HG03439 (cell line): ENCODE measurements around the gene SELENOF.
A peak's percentile ranks its signal among the peaks of the same experiment; 100 is the strongest.

Experiments
- ATAC-seq: cut with Tn5 transposase; IDR thresholded peaks from one replicate; pipeline ENCODE4 v1.9.1; 2021; ENCODE audit warnings: mild to moderate bottlenecking, moderate library complexity; ENCODE audit not compliant: unreplicated experiment

Gene SELENOF

GRCh38 chr1:86860424-86860823 lies 53.5 kb downstream of the SELENOF start:
- ATAC-seq, result no peak

- ATAC-seq, result no peak
Measured at GRCh38 chr1:86860020-86860419, 53.9 kb downstream of the SELENOF start.

- no peak for ATAC-seq
Measured at GRCh38 chr1:86858524-86859261, 55.2 kb downstream of the SELENOF start.

- ATAC-seq, result no peak
Measured at GRCh38 chr1:86856196-86856595, 57.7 kb downstream of the SELENOF start.

GRCh38 chr1:86854352-86854751 lies 59.6 kb downstream of the SELENOF start:
- no peak for ATAC-seq

- no peak for ATAC-seq
Measured at GRCh38 chr1:86852782-86853408, 61.0 kb downstream of the SELENOF start.

GRCh38 chr1:86852289-86852688 lies 61.6 kb downstream of the SELENOF start:
- no peak for ATAC-seq

- ATAC-seq, result no peak
Measured at GRCh38 chr1:86849756-86850155, 64.2 kb downstream of the SELENOF start.

- no peak for ATAC-seq
Measured at GRCh38 chr1:86848654-86849053, 65.3 kb downstream of the SELENOF start.

- no peak for ATAC-seq
Measured at GRCh38 chr1:86846164-86846647, 67.7 kb downstream of the SELENOF start.

GRCh38 chr1:86845514-86845913 lies 68.4 kb downstream of the SELENOF start:
- ATAC-seq, result no peak

- no peak for ATAC-seq
Measured at GRCh38 chr1:86841116-86841515, 72.8 kb downstream of the SELENOF start.

GRCh38 chr1:86833461-86834215 lies 80.3 kb downstream of the SELENOF start:
- peak; percentile 63 for ATAC-seq

- ATAC-seq, result no peak
Measured at GRCh38 chr1:86832433-86832832, 81.5 kb downstream of the SELENOF start.

GRCh38 chr1:86829321-86829720 lies 84.6 kb downstream of the SELENOF start:
- ATAC-seq, result no peak

- ATAC-seq, result no peak
Measured at GRCh38 chr1:86828024-86828423, 85.9 kb downstream of the SELENOF start.

GRCh38 chr1:86826856-86827255 lies 87.1 kb downstream of the SELENOF start:
- ATAC-seq, result no peak

GRCh38 chr1:86825319-86825718 lies 88.6 kb downstream of the SELENOF start:
- ATAC-seq, result no peak

GRCh38 chr1:86823821-86824500 lies 90.0 kb downstream of the SELENOF start:
- ATAC-seq, result no peak

- no peak for ATAC-seq
Measured at GRCh38 chr1:86823386-86823785, 90.5 kb downstream of the SELENOF start.

GRCh38 chr1:86822459-86822858 lies 91.5 kb downstream of the SELENOF start:
- no peak for ATAC-seq
